HEK293 (cell line): ENCODE measurements around the gene APOA5.

Source experiments
- FEZF1 ChIP-seq: fragments of 450-650 bp; formaldehyde crosslinking; IDR thresholded peaks from 2 replicates; pipeline ENCODE4 v1.5.1; 2016; ENCODE audit warnings: missing biosample characterization, missing genetic modification characterization
- GLIS1 ChIP-seq: fragments of 450-650 bp; formaldehyde crosslinking; IDR thresholded peaks from 2 replicates; pipeline ENCODE4 v1.5.1; 2016; ENCODE audit warnings: missing biosample characterization, missing genetic modification characterization
- GLIS2 ChIP-seq: fragments of 450-650 bp; formaldehyde crosslinking; IDR thresholded peaks from 2 replicates; pipeline ENCODE4 v1.5.1; 2016; ENCODE audit warnings: missing biosample characterization, missing genetic modification characterization
- KLF9 ChIP-seq: fragments of 450-650 bp; formaldehyde crosslinking; IDR thresholded peaks from 2 replicates; pipeline ENCODE4 v1.5.1; 2016; ENCODE audit warnings: missing biosample characterization, missing genetic modification characterization, low read depth
- SCRT2 ChIP-seq: fragments of 450-650 bp; formaldehyde crosslinking; IDR thresholded peaks from 2 replicates; pipeline ENCODE4 v1.5.1; 2016; ENCODE audit warnings: missing biosample characterization, missing genetic modification characterization
- SP7 ChIP-seq: fragments of 450-650 bp; formaldehyde crosslinking; IDR thresholded peaks from 2 replicates; pipeline ENCODE4 v1.5.1; 2016; ENCODE audit warnings: missing biosample characterization, missing genetic modification characterization
- TCF7L2 ChIP-seq: IDR thresholded peaks from 2 replicates; pipeline ENCODE4 v1.6.1; 2011; ENCODE audit warnings: low read depth, mild to moderate bottlenecking, inconsistent platforms, low read length, moderate library complexity, borderline replicate concordance
- ZEB2 ChIP-seq: fragments of 450-650 bp; formaldehyde crosslinking; IDR thresholded peaks from 2 replicates; pipeline ENCODE4 v1.5.1; 2016; ENCODE audit warnings: missing biosample characterization, missing genetic modification characterization
- ZFP37 ChIP-seq: fragments of 450-650 bp; formaldehyde crosslinking; IDR thresholded peaks from 2 replicates; pipeline ENCODE4 v1.5.1; 2016; ENCODE audit warnings: missing biosample characterization, missing genetic modification characterization
- ZIC2 ChIP-seq: fragments of 450-650 bp; formaldehyde crosslinking; IDR thresholded peaks from 2 replicates; pipeline ENCODE4 v1.5.1; 2016; ENCODE audit warnings: missing biosample characterization, missing genetic modification characterization
- ZNF121 ChIP-seq: fragments of 450-650 bp; formaldehyde crosslinking; IDR thresholded peaks from 2 replicates; pipeline ENCODE4 v1.5.1; 2016; ENCODE audit warnings: missing biosample characterization, missing genetic modification characterization
- ZNF138 ChIP-seq: fragments of 450-650 bp; formaldehyde crosslinking; IDR thresholded peaks from 2 replicates; pipeline ENCODE4 v1.5.1; 2016; ENCODE audit warnings: missing biosample characterization, missing genetic modification characterization, borderline replicate concordance
- ZNF157 ChIP-seq: fragments of 450-650 bp; formaldehyde crosslinking; IDR thresholded peaks from 2 replicates; pipeline ENCODE4 v1.5.1; 2016; ENCODE audit warnings: missing biosample characterization, missing genetic modification characterization
- ZNF174 ChIP-seq: fragments of 450-650 bp; formaldehyde crosslinking; IDR thresholded peaks from 2 replicates; pipeline ENCODE4 v1.5.0; 2017; ENCODE audit warnings: missing biosample characterization, mild to moderate bottlenecking, missing genetic modification characterization
- ZNF211 ChIP-seq: fragments of 450-650 bp; formaldehyde crosslinking; IDR thresholded peaks from 2 replicates; pipeline ENCODE4 v1.5.1; 2016; ENCODE audit warnings: low read depth, missing biosample characterization, missing genetic modification characterization
- ZNF214 ChIP-seq: fragments of 450-650 bp; formaldehyde crosslinking; IDR thresholded peaks from 2 replicates; pipeline ENCODE4 v1.5.1; 2017; ENCODE audit warnings: missing biosample characterization, mild to moderate bottlenecking, missing genetic modification characterization, borderline replicate concordance
- ZNF248 ChIP-seq: fragments of 450-650 bp; formaldehyde crosslinking; IDR thresholded peaks from 2 replicates; pipeline ENCODE4 v1.5.1; 2017; ENCODE audit warnings: missing biosample characterization, missing genetic modification characterization
- ZNF324 ChIP-seq: fragments of 450-650 bp; formaldehyde crosslinking; IDR thresholded peaks from 2 replicates; pipeline ENCODE4 v1.5.1; 2016; ENCODE audit warnings: missing biosample characterization, missing genetic modification characterization
- ZNF341 ChIP-seq: fragments of 450-650 bp; formaldehyde crosslinking; IDR thresholded peaks from 2 replicates; pipeline ENCODE4; 2016; ENCODE audit warnings: low read depth, missing biosample characterization, missing genetic modification characterization
- ZNF354C ChIP-seq: fragments of 450-650 bp; formaldehyde crosslinking; IDR thresholded peaks from 2 replicates; pipeline ENCODE4 v1.5.1; 2016; ENCODE audit warnings: missing biosample characterization, missing genetic modification characterization, low read depth, borderline replicate concordance
- ZNF391 ChIP-seq: fragments of 450-650 bp; formaldehyde crosslinking; IDR thresholded peaks from 2 replicates; pipeline ENCODE4 v1.5.1; 2016; ENCODE audit warnings: low read depth, missing biosample characterization, missing genetic modification characterization, borderline replicate concordance
- ZNF394 ChIP-seq: fragments of 450-650 bp; formaldehyde crosslinking; IDR thresholded peaks from 2 replicates; pipeline ENCODE4 v1.5.1; 2016; ENCODE audit warnings: missing biosample characterization, missing genetic modification characterization, mild to moderate bottlenecking, moderate library complexity, borderline replicate concordance
- ZNF501 ChIP-seq: fragments of 450-650 bp; formaldehyde crosslinking; IDR thresholded peaks from 2 replicates; pipeline ENCODE4 v1.5.1; 2016; ENCODE audit warnings: missing biosample characterization, missing genetic modification characterization
- ZNF530 ChIP-seq: fragments of 450-650 bp; formaldehyde crosslinking; IDR thresholded peaks from 2 replicates; pipeline ENCODE4 v1.5.1; 2016; ENCODE audit warnings: low read depth, missing biosample characterization, missing genetic modification characterization
- ZNF544 ChIP-seq: fragments of 450-650 bp; formaldehyde crosslinking; IDR thresholded peaks from 2 replicates; pipeline ENCODE4 v1.5.0; 2017; ENCODE audit warnings: missing biosample characterization, missing genetic modification characterization
- ZNF654 ChIP-seq: fragments of 450-650 bp; formaldehyde crosslinking; IDR thresholded peaks from 2 replicates; pipeline ENCODE4 v1.5.1; 2016; ENCODE audit warnings: low read depth, missing biosample characterization, missing genetic modification characterization
- ZXDB ChIP-seq: fragments of 450-650 bp; formaldehyde crosslinking; IDR thresholded peaks from 2 replicates; pipeline ENCODE4 v1.5.1; 2016; ENCODE audit warnings: missing biosample characterization, missing genetic modification characterization
- TF ChIP-seq, protein P1 (sequence below): fragments of 450-650 bp; formaldehyde crosslinking; IDR thresholded peaks from 2 replicates; pipeline ENCODE4 v1.5.1; 2016; ENCODE audit warnings: missing biosample characterization, missing genetic modification characterization
- TF ChIP-seq, protein P2 (sequence below): fragments of 450-650 bp; formaldehyde crosslinking; IDR thresholded peaks from 2 replicates; pipeline ENCODE4 v1.5.1; 2017; ENCODE audit warnings: missing biosample characterization, missing genetic modification characterization
- TF ChIP-seq, protein P3 (sequence below): fragments of 450-650 bp; IDR thresholded peaks from 2 replicates; pipeline ENCODE4 v1.5.1; 2018; ENCODE audit warnings: missing biosample characterization, mild to moderate bottlenecking, missing genetic modification characterization
- TF ChIP-seq, protein P4 (sequence below): fragments of 450-650 bp; formaldehyde crosslinking; IDR thresholded peaks from 2 replicates; pipeline ENCODE4 v1.5.1; 2016; ENCODE audit warnings: missing biosample characterization, missing genetic modification characterization
- TF ChIP-seq, protein P5 (sequence below): fragments of 450-650 bp; formaldehyde crosslinking; IDR thresholded peaks from 2 replicates; pipeline ENCODE4 v1.5.1; 2016; ENCODE audit warnings: missing biosample characterization, missing genetic modification characterization

Gene APOA5

DNA sequence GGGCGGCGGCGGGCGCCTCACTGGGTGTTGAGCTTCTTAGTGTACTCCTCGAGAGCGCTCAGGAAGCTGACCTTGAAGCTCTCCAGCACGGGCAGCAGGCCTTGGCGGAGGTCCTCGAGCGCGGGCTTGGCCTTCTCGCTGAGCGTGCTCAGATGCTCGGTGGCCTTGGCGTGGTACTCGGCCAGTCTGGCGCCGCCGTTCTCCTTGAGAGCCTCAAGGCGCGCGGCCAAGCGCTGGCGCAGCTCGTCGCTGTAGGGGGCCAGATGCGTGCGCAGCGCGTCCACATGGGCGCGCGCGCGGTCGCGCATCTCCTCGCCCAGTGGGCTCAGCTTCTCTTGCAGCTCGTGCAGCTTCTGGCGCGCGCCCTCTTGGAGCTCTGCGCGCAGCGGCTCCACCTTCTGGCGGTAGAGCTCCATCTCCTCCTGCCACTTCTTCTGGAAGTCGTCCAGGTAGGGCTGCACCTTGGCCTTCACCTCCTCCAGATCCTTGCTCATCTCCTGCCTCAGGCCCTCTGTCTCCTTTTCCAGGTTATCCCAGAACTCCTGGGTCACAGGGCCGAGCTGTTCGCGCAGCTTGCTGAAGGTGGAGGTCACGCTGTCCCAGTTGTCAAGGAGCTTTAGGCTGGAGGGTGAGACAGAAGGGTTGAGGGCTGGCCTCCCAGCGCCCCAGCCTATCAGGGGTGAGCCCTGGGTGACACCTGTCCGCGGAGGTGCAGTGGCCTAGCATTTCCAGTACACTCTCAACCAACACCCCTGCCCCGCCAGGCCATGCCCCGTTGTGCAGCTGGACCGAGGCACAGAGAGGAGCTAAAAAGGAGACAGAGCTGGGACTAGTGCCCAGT is 44.3 kb upstream of the APOA5 start (continued):
- TF ChIP-seq ZNF174 (tag by site-specific recombination) (no peak), SP7 (tag by site-specific recombination) (peak; percentile 50; the same call in 1 of the 2 replicates), ZNF211 (tag by site-specific recombination) (no peak), ZNF324 (peak; percentile 63; the same call in 1 of the 2 replicates), ZNF157 (tag by site-specific recombination) (no peak), ZIC2 (tag by site-specific recombination) (peak; percentile 62), ZFP37 (tag by site-specific recombination) (peak; percentile 47), ZEB2 (tag by site-specific recombination) (0 out of 2 replicates have a peak, but pooled peaks have one; percentile 34), ZNF248 (no peak), ZNF354C (tag by site-specific recombination) (no peak), ZNF394 (tag by site-specific recombination) (peak; percentile 90; the same call in 1 of the 2 replicates), ZNF544 (no peak), GLIS1 (tag by site-specific recombination) (peak; percentile 96), ZNF530 (tag by site-specific recombination) (no peak), ZXDB (peak; percentile 45; the same call in 1 of the 2 replicates), ZNF501 (tag by site-specific recombination) (peak; percentile 66; the same call in 1 of the 2 replicates), ZNF654 (peak; percentile 40), ZNF121 (tag by site-specific recombination) (no peak), ZNF214 (no peak), ZNF391 (tag by site-specific recombination) (no peak), TCF7L2 (no peak), ZNF341 (tag by site-specific recombination) (no peak), GLIS2 (peak; percentile 54; the same call in 1 of the 2 replicates), ZNF138 (no peak), FEZF1 (tag by site-specific recombination) (no peak), SCRT2 (tag by site-specific recombination) (no peak), KLF9 (tag by site-specific recombination) (no peak)
- TF ChIP-seq, protein P1, sequence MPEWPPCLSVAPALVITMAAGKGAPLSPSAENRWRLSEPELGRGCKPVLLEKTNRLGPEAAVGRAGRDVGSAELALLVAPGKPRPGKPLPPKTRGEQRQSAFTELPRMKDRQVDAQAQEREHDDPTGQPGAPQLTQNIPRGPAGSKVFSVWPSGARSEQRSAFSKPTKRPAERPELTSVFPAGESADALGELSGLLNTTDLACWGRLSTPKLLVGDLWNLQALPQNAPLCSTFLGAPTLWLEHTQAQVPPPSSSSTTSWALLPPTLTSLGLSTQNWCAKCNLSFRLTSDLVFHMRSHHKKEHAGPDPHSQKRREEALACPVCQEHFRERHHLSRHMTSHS (tag by site-specific recombination) = no peak
- TF ChIP-seq, protein P2, sequence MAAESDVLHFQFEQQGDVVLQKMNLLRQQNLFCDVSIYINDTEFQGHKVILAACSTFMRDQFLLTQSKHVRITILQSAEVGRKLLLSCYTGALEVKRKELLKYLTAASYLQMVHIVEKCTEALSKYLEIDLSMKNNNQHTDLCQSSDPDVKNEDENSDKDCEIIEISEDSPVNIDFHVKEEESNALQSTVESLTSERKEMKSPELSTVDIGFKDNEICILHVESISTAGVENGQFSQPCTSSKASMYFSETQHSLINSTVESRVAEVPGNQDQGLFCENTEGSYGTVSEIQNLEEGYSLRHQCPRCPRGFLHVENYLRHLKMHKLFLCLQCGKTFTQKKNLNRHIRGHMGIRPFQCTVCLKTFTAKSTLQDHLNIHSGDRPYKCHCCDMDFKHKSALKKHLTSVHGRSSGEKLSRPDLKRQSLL (tag by site-specific recombination) = peak; percentile 98
- TF ChIP-seq, protein P3, sequence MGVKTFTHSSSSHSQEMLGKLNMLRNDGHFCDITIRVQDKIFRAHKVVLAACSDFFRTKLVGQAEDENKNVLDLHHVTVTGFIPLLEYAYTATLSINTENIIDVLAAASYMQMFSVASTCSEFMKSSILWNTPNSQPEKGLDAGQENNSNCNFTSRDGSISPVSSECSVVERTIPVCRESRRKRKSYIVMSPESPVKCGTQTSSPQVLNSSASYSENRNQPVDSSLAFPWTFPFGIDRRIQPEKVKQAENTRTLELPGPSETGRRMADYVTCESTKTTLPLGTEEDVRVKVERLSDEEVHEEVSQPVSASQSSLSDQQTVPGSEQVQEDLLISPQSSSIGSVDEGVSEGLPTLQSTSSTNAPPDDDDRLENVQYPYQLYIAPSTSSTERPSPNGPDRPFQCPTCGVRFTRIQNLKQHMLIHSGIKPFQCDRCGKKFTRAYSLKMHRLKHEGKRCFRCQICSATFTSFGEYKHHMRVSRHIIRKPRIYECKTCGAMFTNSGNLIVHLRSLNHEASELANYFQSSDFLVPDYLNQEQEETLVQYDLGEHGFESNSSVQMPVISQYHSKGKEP (tag by site-specific recombination) = peak; percentile 79
- TF ChIP-seq, protein P4, sequence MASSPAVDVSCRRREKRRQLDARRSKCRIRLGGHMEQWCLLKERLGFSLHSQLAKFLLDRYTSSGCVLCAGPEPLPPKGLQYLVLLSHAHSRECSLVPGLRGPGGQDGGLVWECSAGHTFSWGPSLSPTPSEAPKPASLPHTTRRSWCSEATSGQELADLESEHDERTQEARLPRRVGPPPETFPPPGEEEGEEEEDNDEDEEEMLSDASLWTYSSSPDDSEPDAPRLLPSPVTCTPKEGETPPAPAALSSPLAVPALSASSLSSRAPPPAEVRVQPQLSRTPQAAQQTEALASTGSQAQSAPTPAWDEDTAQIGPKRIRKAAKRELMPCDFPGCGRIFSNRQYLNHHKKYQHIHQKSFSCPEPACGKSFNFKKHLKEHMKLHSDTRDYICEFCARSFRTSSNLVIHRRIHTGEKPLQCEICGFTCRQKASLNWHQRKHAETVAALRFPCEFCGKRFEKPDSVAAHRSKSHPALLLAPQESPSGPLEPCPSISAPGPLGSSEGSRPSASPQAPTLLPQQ (tag by site-specific recombination) = 0 out of 2 replicates have a peak, but pooled peaks have one; percentile 54
- TF ChIP-seq, protein P5, sequence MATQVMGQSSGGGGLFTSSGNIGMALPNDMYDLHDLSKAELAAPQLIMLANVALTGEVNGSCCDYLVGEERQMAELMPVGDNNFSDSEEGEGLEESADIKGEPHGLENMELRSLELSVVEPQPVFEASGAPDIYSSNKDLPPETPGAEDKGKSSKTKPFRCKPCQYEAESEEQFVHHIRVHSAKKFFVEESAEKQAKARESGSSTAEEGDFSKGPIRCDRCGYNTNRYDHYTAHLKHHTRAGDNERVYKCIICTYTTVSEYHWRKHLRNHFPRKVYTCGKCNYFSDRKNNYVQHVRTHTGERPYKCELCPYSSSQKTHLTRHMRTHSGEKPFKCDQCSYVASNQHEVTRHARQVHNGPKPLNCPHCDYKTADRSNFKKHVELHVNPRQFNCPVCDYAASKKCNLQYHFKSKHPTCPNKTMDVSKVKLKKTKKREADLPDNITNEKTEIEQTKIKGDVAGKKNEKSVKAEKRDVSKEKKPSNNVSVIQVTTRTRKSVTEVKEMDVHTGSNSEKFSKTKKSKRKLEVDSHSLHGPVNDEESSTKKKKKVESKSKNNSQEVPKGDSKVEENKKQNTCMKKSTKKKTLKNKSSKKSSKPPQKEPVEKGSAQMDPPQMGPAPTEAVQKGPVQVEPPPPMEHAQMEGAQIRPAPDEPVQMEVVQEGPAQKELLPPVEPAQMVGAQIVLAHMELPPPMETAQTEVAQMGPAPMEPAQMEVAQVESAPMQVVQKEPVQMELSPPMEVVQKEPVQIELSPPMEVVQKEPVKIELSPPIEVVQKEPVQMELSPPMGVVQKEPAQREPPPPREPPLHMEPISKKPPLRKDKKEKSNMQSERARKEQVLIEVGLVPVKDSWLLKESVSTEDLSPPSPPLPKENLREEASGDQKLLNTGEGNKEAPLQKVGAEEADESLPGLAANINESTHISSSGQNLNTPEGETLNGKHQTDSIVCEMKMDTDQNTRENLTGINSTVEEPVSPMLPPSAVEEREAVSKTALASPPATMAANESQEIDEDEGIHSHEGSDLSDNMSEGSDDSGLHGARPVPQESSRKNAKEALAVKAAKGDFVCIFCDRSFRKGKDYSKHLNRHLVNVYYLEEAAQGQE (tag by site-specific recombination) = no peak
